Measurements from ENCODE around the gene PIK3R1. TPM values are rescaled to one million over a fixed set of nuclear protein-coding genes. Genes with fewer than 3 reads are reported as not detected.

PIK3R1 gene
- total and polyA plus RNA-seq, 4 donors: 22.6 to 123 (median 47.3) TPM

DNA sequence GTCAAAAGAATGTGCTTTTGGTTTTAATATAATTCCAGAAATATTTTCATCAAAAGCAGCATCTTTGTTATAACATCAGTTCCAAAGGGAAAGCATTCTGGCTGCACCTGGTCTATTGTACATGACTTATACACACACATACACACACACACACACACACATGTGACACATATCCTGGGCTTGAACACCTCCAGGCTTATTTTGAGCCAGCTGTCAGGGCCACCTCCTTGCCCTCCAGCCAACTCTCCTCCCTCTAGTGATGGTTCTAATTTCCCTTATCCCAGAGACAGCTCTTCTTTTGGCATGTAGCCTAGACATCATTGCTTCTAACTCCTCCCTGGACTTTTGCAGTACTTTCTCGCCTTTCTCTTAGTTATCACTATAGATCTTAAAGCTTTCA, 115.0 kb downstream of the PIK3R1 start:
- H3K27ac ChIP-seq (ENCODE audit: low read depth in 1 of 2, low read length in 2 of 2): no peak overlapping the region
- 88% methylated on average over 1 of the region's 1 CpG for WGBS
- no peak for DNase-seq (ENCODE audit: low spot score)
- H3K36me3 ChIP-seq (ENCODE audit: control insufficient read depth in 4 of 4, insufficient read depth in 3 of 4, low read depth in 1 of 4, low read length in 3 of 4): no peaks in the 10 kb centered on the region
- H3K4me3 ChIP-seq (ENCODE audit: low read depth in 1 of 3, low read length in 3 of 3): no peak overlapping the region
- no peaks in the 10 kb centered on the region for H3K9me3 ChIP-seq (ENCODE audit: control insufficient read depth in 4 of 4, low read length in 3 of 4)
- no peaks in the 10 kb centered on the region for H3K27me3 ChIP-seq (ENCODE audit: control insufficient read depth in 4 of 4, insufficient read depth in 4 of 4, low read length in 3 of 4)
- no peak overlapping the region for H3K9ac ChIP-seq (ENCODE audit: low read depth in 1 of 2, low read length in 2 of 2)
- TF ChIP-seq RXRA (IDR thresholded peaks at IDR 0.05): no peak
- TF ChIP-seq GABPA (IDR thresholded peaks at IDR 0.05 in 1 of 2, conservative IDR thresholded peaks at IDR 0.05 in 1 of 2): no peak
- TF ChIP-seq, protein P1, sequence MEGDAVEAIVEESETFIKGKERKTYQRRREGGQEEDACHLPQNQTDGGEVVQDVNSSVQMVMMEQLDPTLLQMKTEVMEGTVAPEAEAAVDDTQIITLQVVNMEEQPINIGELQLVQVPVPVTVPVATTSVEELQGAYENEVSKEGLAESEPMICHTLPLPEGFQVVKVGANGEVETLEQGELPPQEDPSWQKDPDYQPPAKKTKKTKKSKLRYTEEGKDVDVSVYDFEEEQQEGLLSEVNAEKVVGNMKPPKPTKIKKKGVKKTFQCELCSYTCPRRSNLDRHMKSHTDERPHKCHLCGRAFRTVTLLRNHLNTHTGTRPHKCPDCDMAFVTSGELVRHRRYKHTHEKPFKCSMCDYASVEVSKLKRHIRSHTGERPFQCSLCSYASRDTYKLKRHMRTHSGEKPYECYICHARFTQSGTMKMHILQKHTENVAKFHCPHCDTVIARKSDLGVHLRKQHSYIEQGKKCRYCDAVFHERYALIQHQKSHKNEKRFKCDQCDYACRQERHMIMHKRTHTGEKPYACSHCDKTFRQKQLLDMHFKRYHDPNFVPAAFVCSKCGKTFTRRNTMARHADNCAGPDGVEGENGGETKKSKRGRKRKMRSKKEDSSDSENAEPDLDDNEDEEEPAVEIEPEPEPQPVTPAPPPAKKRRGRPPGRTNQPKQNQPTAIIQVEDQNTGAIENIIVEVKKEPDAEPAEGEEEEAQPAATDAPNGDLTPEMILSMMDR (IDR thresholded peaks at IDR 0.05; ENCODE audit: low read depth, low read length, missing input control): no peak
- H3K4me1 ChIP-seq (ENCODE audit: control insufficient read depth in 4 of 4, insufficient read depth in 4 of 4, low read length in 3 of 4): no peaks in the 10 kb centered on the region

DNA sequence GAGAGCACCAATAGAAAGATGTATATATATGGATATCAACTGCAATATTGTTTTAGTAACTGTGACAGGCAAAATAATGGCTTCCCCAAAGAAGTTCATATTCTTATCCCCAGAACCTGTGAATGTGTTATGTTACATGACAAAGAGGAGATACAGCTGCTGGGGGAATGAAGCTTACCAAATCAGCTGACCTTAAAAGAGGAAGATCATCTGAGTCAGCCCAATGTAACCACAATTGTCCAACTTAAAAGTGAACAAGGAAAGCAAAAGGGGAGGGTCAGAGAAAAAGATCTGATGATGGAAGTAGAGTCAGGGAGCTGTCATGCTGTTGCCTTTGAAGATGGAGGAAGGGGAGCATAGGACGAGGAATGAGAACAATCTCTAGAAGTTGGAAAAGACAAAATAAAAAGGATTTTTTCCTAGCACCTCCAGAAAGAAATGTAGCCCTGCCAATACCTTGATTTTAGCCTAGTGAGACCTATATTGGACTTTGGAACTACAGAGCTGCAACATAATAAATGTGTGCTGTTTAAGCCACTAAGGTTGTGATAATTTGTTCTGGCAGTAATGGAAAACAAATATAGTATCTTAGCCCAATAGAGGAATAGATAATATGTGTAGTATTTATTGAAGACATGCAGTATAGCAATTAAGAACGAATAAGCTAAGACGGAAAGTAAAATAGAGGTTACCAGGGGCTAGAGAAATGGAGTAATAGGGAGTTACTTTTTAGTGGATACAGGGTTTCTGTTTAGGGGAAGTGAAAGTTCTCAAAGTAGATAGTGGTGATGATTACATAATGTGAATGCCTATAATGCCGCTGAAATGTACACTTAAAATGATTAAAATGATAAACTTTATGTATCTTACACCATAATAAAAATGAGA, 115.9 kb downstream of the PIK3R1 start:
- no peak overlapping the region for H3K9ac ChIP-seq (ENCODE audit: low read depth in 1 of 2, low read length in 2 of 2)
- no peak overlapping the region for H3K27ac ChIP-seq (ENCODE audit: low read depth in 1 of 2, low read length in 2 of 2)
- H3K4me3 ChIP-seq (ENCODE audit: low read depth in 1 of 3, low read length in 3 of 3): no peak overlapping the region
- H3K4me1 ChIP-seq (ENCODE audit: control insufficient read depth in 4 of 4, insufficient read depth in 4 of 4, low read length in 3 of 4): no peaks in the 10 kb centered on the region
- no peaks in the 10 kb centered on the region for H3K27me3 ChIP-seq (ENCODE audit: control insufficient read depth in 4 of 4, insufficient read depth in 4 of 4, low read length in 3 of 4)
- H3K36me3 ChIP-seq (ENCODE audit: control insufficient read depth in 4 of 4, insufficient read depth in 3 of 4, low read depth in 1 of 4, low read length in 3 of 4): no peaks in the 10 kb centered on the region
- no peaks in the 10 kb centered on the region for H3K9me3 ChIP-seq (ENCODE audit: control insufficient read depth in 4 of 4, low read length in 3 of 4)
- 76% methylated on average over 4 of the region's 4 CpGs for WGBS
- no peak for DNase-seq (ENCODE audit: low spot score)
- TF ChIP-seq TAF1 (conservative IDR thresholded peaks at IDR 0.05) (no peak), SP1 (IDR thresholded peaks at IDR 0.05) (no peak), RAD21 (IDR thresholded peaks at IDR 0.05) (no peak)
- TF ChIP-seq, protein P1 (IDR thresholded peaks at IDR 0.05; ENCODE audit: low read depth, low read length, missing input control): no peak

DNA sequence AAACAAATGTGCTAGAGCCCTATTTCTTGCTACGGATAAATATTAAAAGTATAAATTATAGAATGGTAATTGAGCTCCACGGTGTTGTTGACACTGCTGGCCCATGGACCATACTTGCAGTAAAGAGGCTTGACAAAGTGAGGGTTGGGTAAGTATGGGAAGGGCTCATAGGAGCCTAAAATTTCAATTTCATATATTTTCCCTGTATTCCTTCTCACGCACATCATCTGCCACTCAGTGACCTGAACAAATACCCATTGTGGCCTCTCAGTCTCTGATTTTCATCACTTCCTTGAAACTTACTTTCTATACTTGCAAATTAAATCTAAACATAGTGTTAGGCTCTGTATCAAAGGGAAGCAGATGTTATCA, 116.5 kb downstream of the PIK3R1 start:
- H3K36me3 ChIP-seq (ENCODE audit: control insufficient read depth in 4 of 4, insufficient read depth in 3 of 4, low read depth in 1 of 4, low read length in 3 of 4): no peaks in the 10 kb centered on the region
- H3K4me3 ChIP-seq (ENCODE audit: low read depth in 1 of 3, low read length in 3 of 3): no peak overlapping the region
- no peaks in the 10 kb centered on the region for H3K9me3 ChIP-seq (ENCODE audit: control insufficient read depth in 4 of 4, low read length in 3 of 4)
- no peaks in the 10 kb centered on the region for H3K27me3 ChIP-seq (ENCODE audit: control insufficient read depth in 4 of 4, insufficient read depth in 4 of 4, low read length in 3 of 4)
- DNase-seq (ENCODE audit: low spot score): no peak
- 89% methylated on average over 3 of the region's 3 CpGs for WGBS
- no peak overlapping the region for H3K27ac ChIP-seq (ENCODE audit: low read depth in 1 of 2, low read length in 2 of 2)
- H3K4me1 ChIP-seq (ENCODE audit: control insufficient read depth in 4 of 4, insufficient read depth in 4 of 4, low read length in 3 of 4): no peaks in the 10 kb centered on the region
- no peak overlapping the region for H3K9ac ChIP-seq (ENCODE audit: low read depth in 1 of 2, low read length in 2 of 2)
- TF ChIP-seq, protein P2, sequence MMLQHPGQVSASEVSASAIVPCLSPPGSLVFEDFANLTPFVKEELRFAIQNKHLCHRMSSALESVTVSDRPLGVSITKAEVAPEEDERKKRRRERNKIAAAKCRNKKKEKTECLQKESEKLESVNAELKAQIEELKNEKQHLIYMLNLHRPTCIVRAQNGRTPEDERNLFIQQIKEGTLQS (IDR thresholded peaks at IDR 0.05): no peak
- no peak for TF ChIP-seq RAD21 (IDR thresholded peaks at IDR 0.05)
- no peak for TF ChIP-seq HNF4G (IDR thresholded peaks at IDR 0.05)
- no peak for TF ChIP-seq NR2F2 (IDR thresholded peaks at IDR 0.05)
- TF ChIP-seq RXRA (IDR thresholded peaks at IDR 0.05): no peak
- no peak for TF ChIP-seq GABPA (IDR thresholded peaks at IDR 0.05 in 1 of 2, conservative IDR thresholded peaks at IDR 0.05 in 1 of 2)
- no peak for TF ChIP-seq FOXA2 (IDR thresholded peaks at IDR 0.05)
- TF ChIP-seq, protein P3, sequence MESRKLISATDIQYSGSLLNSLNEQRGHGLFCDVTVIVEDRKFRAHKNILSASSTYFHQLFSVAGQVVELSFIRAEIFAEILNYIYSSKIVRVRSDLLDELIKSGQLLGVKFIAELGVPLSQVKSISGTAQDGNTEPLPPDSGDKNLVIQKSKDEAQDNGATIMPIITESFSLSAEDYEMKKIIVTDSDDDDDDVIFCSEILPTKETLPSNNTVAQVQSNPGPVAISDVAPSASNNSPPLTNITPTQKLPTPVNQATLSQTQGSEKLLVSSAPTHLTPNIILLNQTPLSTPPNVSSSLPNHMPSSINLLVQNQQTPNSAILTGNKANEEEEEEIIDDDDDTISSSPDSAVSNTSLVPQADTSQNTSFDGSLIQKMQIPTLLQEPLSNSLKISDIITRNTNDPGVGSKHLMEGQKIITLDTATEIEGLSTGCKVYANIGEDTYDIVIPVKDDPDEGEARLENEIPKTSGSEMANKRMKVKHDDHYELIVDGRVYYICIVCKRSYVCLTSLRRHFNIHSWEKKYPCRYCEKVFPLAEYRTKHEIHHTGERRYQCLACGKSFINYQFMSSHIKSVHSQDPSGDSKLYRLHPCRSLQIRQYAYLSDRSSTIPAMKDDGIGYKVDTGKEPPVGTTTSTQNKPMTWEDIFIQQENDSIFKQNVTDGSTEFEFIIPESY (IDR thresholded peaks at IDR 0.05): no peak
- TF ChIP-seq TAF1 (conservative IDR thresholded peaks at IDR 0.05): no peak
- no peak for TF ChIP-seq HNF4A (conservative IDR thresholded peaks at IDR 0.05)
- TF ChIP-seq, protein P4, sequence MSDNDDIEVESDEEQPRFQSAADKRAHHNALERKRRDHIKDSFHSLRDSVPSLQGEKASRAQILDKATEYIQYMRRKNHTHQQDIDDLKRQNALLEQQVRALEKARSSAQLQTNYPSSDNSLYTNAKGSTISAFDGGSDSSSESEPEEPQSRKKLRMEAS (IDR thresholded peaks at IDR 0.05): no peak
- no peak for TF ChIP-seq JUND (IDR thresholded peaks at IDR 0.05)
- TF ChIP-seq, protein P1 (IDR thresholded peaks at IDR 0.05; ENCODE audit: low read depth, low read length, missing input control): no peak
